Measurements from ENCODE around the gene PRICKLE2.

PRICKLE2 gene

DNA sequence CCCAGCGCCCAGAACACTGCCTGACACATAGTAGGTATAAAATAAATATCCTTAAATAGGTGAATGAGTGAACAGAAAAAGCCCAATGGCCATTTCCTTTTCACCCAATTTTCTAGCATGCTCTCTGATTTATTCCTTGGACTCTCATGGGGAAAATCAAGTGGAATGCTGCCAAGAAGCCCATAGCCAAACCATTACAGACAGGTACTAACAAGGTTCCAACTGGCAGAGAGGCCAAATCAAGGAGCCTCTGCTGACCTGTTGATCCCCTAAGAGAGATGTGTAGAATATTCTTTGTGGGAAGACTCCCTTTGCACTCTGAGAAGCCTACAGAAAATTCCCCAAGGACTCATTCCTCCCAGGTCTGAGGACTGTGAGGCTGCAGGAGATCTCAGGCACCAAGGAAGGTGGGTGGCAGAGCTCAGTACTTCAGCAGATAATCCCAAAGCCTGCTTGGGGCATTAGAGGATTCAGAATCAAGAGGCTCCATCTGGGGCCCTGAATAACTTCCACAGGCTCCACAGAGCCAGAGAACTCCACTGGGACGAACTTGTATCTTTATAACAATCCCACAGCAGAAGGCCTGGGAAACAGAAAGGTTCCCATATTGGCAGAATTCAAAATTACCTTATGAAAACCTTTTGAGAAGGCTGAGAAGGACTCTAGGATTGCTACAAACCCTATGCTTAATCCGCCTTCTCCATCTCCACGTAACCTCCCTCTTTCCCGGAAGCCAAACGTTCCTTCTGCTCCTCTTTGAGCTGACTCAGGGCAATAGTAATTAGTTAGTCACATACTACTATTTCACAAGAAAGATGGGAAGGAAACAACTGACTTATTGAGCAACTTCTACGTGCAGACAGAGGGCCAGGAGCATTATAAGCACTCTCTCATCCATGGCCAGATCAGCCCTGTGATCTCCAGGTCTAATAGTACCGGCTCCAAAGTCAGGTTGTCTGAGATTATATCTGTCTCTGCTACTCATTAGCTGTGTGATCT is 34.5 kb downstream of the PRICKLE2 start:
- DNase-seq (ENCODE audit: low read depth in 2 of 3, low spot score in 1 of 3), result no peak

DNA sequence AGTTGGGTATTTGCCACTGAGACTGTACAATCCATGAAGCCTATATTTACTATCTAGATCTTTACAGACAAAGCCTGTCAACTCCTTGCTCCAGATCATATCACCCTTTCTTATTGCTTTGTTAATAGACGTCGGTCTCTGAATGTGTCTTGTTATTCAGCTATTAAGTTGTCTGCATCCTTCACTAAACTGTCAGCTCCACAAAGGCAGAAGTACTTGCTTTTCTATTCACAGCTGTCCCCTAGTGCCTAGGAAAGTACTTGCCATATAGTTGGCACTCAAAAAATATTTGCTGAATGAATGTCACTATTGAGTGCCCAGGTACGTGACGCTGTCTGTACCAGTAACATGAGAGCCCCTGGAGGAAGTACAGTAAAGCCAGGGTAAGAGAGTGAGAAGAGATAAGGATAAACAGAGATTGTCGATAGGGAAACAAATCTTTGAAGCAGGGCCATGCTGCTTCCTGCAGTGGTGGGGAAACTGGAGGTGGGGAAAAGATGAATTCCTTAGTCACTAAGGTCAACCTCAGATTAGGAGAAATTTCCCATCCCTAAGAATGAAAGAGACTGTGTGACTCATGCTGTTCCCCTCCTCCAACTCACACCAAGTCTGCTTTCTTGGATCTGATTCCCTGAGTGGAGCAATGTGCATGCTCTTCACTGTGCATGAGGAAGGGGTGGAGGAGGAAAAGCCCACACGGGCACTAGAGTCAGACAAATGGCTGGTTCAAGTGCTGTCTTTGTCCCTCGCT is 36.3 kb downstream of the PRICKLE2 start:
- DNase-seq (ENCODE audit: low read depth in 2 of 3, low spot score in 1 of 3), result no peak

DNA sequence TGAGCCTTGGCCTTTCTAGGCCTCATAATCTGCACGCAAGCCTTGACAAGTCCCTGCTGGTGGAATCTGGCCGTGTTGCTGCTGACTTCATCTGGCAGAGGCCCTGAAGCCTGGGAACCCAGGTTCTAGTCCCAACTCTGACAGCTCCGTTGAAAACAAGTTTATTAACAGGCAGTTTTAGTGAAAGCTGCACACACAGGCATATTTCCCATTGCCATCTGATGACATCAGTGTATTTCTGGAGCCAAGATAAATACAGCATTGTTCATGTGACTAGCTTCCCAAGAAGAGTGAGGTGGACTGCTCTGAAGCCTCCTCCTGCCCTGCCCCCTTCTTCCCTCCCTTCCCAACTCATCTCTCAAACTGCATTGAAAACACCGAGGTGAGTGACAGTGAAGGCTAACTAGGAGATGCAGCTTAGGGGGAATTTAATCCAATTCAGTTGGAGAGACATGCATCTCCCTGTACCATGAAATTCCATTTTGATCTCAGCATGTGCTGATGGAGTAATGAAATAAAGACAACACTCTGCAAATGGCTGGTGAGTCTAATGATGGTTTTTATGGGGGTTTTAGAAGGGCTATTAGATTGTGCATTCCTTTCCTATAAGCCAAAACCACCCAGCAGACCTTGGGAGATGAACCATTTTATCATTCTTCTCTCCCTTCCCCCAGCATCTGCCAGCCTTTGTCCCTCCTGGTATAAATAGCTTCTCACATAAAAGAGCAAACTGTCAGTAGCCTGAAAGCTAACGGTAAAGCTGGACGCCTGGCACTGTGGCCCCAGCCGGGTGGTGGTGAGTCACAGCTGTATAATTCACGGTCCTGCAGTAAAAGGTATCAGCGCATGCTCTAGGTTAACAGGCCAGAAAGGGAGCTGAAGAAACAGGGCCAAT is 38.0 kb downstream of the PRICKLE2 start:
- no peak for DNase-seq (ENCODE audit: low read depth in 2 of 3, low spot score in 1 of 3)

DNA sequence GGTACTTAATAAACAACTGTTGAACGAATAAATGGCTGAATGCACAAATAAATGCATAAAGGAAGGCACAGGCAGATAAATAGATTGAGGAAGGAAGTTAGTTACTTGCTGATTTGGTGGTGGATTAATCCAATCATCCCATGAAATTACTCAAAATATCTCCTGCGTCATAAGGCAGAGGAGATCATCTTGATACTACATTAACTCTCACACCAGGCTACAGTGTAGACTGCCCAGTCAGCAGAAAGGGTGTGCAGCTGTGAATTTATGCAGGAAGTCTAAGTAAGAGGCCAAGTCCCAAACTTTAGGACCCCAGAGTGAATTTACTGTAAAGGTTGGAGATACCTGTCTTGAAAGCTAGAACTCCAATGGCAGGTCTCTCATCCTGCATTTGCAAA is 38.6 kb downstream of the PRICKLE2 start:
- no peak for DNase-seq (ENCODE audit: low read depth in 2 of 3, low spot score in 1 of 3)

DNA sequence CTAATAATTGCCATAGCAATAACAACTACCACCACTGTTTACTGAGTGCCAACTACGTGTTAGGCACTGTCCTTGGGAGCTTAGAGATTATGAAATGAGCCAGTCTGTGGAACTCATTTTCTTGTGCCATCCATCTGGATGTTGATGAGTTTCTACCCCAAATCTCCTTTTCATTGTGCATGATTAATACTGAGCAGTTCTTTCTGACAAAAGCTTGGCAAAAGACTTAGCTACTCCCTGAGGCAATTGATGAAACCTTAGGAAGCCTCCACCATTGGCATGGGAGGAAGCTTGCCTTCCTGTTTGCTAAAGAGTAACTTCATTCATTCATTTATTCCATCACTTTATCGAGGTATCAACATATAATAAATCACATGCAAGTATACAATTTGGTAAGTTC is 39.8 kb downstream of the PRICKLE2 start:
- DNase-seq (ENCODE audit: low read depth in 2 of 3, low spot score in 1 of 3), result no peak

DNA sequence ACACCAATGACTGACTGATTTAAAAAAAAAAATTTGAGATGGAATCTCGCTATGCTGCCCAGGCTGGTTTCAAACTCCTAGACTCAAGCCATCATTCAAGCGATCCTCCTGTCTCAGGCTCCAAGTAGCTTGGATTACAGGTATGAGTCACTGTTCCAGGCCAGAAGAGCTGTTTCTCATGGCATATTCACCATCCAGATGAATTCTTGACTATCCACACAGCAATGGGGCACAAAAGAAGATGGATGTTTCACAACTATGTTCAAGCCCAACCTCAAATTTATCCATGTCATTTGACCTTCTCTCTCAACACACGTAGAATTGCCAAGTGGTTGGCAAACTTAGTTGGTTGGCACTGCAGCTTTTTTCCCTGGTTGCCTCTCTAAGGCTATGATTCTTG is 40.6 kb downstream of the PRICKLE2 start:
- DNase-seq (ENCODE audit: low read depth in 2 of 3, low spot score in 1 of 3), result no peak

DNA sequence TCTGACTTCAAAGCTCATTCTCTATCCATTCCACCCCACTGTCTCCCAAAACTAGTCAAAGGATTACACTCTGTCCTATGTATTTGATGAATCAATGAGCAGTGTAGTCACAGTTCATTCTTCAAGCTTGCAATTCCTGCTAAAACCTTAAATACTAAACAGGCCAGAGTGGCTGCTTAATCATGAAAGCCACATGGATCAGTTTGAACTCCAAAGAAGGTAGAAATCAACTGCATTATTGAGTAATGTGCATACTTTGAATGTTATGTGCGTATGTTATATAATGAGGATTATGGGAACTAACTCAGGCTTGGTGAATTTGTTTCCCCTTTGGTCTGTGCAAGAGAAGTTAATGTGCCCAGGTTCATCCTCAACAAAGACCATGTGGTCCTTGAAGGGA is 45.4 kb downstream of the PRICKLE2 start:
- no peak for DNase-seq (ENCODE audit: low read depth in 2 of 3, low spot score in 1 of 3)

DNA sequence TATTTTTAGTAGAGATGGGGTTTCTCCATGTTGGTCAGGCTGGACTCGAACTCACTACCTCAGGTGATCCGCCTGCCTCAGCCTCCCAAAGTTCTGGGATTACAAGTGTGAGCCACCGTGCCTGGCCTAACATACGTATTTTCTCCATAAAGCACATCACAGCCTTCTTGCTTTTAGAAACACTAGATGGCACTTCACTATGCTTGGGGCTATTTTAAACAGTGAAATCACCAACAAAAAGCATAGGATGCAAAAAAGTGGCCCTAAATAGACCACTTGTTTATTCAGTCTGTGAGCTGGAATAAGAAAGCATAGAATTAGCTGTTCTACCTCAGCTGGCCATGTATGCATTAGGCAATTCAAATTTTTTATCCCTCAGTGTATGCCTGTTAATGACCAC is 46.0 kb downstream of the PRICKLE2 start:
- DNase-seq (ENCODE audit: low read depth in 2 of 3, low spot score in 1 of 3), result no peak

DNA sequence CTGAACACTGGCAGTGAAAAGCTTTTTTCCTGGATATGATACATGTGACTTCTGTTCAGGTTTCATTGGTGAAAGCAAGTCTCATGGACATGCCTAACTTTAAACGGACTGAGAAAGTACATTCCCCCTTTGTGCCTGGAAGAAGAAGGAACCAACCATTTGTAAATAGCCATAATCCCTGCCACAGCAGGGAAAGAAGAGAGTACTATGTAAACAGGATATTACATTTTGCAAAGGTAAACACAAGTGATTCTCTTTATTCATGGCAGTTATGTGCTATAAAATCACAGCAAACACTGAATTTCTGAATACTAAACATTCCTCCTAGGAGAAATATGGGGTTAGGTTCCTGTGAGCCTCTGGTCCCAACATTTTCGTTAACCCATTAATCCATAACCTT is 46.8 kb downstream of the PRICKLE2 start:
- no peak for DNase-seq (ENCODE audit: low read depth in 2 of 3, low spot score in 1 of 3)

DNA sequence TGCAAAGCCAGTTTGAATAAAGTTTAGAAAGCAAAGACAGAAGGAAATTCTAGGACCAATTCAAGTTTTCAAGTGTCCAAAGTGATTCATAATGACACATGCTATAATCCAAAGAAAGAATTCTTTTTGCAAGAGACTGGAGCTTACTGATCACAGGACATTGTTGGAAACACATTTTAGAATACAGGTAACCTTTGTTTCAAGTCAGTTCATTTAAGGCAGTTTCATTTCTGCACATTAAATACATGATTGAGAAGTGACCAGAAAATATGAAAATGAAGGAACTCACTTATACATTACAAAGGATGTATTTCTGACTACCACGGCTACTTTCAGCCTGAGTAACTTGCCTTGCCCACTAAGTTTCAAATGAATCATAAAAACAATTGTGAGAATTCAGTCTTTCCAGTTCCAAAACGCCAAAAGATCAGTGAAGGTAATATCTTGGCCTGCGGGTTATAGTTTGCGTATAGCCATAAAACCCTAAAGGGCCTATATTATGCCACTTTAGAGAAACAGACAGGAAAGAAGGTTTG is 48.7 kb downstream of the PRICKLE2 start:
- DNase-seq (ENCODE audit: low read depth in 2 of 3, low spot score in 1 of 3), result no peak

DNA sequence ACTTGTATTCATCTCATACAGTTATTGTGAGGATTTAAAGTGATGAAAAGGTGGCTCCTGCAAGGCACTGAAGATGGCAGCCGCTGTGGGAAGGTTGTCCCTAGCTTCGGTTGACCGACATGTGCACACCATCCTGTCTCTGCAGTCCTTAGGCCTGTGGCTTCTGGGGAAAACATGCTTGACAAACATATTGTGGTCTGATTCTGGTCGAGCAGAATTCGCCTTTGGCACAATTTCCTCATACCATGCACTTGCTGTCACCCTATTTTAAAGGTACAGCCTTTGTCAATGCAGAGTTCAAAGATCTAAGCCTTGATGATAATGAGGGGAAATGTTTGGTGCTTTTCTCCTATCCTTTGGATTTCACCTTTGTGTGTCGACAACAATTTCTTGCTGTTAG is 50.9 kb downstream of the PRICKLE2 start:
- no peak for DNase-seq (ENCODE audit: low read depth in 2 of 3, low spot score in 1 of 3)

DNA sequence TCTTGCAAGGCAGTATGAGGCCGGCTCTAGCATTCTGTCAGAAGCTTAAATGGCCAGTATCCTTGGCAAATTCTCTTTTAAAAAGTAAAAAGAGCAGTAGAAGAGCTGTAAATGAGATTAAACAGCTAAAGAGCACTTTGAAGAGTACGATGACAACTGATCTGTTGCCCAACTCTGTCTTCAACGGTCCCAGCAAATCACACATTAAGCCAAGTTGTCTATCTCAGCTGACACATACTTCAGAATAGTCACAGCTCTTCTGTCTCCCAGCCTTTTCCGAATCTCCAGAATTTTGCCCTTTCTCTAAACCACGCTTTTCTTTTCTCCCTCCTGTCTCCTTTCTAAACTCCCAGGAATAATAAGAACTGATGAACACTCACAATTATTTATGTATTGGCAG is 51.7 kb downstream of the PRICKLE2 start:
- no peak for DNase-seq (ENCODE audit: low read depth in 2 of 3, low spot score in 1 of 3)

DNA sequence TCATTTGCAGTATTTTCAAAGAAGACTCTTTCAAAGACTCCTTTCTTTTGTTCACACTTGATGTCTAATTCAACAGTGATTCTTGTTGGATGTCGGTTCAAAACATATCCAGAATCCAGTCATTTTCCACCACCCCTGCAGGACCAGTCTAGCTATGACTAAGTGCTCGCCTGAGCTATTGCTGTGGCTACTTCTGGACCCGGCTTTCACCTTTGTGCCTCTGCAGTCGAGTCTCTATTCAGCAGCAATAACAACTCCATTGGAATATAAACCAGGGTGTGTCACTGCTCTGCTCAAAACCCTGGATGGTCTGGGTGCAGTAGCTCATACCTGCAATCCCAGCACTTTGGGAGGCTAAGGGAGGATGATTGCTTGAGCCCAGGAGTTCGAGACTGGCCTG is 55.0 kb downstream of the PRICKLE2 start:
- no peak for DNase-seq (ENCODE audit: low read depth in 2 of 3, low spot score in 1 of 3)

DNA sequence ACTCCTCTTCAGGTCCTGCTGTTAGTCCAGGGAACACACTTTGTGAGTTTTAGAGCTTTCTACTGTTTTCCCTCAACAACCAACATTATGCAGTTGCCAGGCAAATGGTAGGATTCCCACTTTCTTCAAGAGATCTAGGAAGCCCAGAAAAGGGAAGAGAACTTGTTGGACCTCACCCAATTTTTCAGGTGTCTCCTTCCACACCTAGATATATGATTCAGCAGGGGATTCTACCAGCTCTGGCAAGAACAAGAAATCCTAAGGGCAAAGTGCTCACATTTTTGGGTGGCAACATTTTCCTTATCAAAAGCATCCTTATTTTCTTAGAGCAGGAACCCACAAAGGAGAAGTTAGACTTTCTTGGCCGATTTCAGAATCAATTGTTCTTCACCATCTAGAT is 57.4 kb downstream of the PRICKLE2 start:
- no peak for DNase-seq (ENCODE audit: low read depth in 2 of 3, low spot score in 1 of 3)

DNA sequence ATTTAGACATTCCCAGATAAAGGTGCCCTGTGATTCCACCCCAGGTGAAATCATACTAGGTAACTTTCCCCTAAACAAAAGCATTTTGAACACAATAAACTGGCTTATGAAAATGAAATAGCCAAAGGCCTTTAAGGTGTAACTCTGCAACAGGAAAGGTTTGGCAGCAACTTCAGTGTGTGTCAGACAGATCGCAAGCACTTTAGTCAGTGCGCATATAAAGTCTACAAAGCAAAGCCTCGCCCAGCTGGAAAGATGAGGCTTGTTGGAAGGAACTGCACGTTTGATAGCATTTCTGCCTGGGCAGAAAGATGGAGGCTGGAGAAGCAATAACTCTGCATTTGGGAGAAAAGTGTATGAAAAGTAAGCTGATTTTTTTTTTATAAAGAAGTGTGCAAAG is 57.9 kb downstream of the PRICKLE2 start:
- no peak for DNase-seq (ENCODE audit: low read depth in 2 of 3, low spot score in 1 of 3)

DNA sequence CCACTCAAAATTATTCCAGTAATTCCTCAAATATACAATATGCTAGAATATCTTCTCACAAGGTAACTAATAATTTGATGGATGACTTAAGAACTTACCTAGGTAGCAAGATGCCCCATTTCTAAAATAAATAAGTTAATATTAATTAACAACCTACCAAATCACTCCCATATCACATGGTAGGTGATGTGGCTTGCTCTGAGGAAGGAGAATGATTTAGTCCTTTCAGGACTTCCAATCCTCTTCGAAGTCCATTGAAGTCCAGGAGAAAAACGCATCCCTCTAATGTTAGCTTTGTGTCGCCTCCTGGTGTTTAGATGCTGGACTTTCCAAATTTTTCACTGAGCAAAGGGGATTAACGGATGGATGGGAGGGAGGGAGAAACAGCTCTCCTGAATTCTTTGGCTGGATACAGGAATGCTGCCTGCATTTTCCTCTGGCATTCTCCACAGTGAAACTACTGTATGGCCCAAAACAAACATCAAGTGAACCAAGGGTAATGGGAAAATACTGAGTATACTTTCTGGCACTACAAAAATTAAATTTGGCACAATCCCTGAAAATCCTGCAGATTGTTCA is 58.6 kb downstream of the PRICKLE2 start:
- no peak for DNase-seq (ENCODE audit: low read depth in 2 of 3, low spot score in 1 of 3)

DNA sequence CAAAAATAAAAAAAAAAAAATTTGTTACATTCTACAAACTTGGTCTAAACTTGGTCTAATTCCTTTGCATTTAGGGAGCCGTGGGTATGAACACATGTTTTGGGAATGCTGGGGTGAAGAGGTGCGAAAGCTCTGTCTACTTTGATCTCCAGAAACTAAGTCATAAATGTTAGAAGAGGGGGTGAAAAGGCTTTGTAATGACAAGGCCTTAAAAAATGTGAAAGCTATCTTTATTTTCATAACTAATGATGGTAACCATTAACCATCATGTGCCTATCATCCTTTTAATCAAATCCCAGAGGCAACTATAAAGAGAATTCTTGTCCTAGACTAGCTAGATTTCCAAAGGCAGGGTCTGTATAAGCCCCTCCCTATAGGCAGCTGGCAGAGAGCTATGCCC is 60.9 kb downstream of the PRICKLE2 start:
- DNase-seq (ENCODE audit: low read depth in 2 of 3, low spot score in 1 of 3), result no peak

DNA sequence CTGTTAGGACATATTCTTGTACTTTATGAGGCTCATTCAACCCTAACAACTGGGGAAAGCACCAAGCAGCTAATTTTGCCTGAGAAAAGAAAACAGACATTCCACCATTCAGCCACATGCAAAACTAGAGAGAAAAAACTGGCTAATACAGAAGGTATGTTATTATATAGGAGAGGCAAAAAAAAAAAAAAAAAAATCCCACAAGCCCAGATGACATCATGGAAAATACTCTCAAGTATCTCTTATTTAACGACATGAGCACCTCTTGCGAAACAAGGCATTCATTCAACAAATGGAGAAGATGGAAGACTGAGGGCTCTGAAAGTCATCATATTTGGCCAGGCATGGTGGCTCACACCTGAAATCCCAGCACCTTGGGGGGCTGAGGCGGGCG is 61.5 kb downstream of the PRICKLE2 start:
- no peak for DNase-seq (ENCODE audit: low read depth in 2 of 3, low spot score in 1 of 3)

DNA sequence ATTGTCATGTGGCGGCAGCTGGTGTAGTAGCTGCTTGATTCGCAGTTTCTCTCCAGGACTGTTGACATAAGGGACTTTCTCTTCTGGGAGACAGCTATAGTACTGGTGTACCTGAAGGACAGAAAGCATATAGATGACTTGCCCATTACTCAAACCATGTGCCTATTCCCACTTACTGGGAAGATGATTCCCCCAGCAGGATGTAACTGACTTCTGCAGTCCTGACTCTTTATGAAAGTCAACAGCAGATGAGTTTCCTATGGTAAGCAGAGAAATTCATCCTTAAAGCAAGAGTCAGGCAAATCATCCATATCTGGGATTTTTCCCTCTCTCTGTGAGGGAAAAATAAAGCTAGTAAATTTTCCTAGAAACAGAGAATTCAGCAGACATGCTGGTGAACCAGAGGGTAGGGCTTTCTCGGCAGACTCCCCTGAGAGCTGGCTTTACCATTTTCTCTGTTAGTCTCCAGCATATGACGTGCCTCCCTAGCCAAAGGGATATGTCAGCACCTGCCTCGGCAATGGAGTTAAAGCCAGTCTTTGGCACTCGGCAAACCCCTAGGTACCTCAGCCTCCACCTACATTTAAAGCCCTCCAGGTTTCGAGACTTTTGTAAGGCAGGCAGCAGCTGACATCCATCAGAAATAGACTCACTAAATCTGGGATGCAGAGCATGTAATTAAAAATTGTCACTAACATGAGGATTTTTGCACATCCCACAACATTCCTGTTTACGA is 62.1 kb downstream of the PRICKLE2 start:
- no peak for DNase-seq (ENCODE audit: low read depth in 2 of 3, low spot score in 1 of 3)

DNA sequence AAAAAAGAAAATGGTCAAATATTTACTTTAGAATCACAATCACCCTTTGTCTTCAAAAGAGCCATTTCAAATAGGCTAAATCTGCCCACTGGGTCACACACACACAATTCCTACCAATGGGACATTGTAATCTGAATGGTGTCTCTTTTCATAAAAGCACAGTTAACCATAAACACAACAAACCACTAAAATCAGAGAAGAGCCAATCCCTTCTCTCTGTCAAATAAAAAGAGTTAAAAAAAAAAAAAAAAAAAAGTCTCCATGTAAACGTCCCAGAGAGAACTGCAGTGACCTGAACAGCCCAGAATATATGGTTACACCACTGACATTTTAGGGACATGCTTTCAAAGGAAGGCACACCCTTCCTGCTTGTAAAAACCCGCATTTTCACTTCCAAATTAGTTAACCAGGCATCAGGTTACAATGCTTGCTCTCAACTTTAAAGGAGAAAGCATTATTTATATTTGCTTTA is 63.7 kb downstream of the PRICKLE2 start:
- DNase-seq (ENCODE audit: low read depth in 2 of 3, low spot score in 1 of 3), result no peak
